ENCODE data around the gene PLEKHA1.

DNA sequence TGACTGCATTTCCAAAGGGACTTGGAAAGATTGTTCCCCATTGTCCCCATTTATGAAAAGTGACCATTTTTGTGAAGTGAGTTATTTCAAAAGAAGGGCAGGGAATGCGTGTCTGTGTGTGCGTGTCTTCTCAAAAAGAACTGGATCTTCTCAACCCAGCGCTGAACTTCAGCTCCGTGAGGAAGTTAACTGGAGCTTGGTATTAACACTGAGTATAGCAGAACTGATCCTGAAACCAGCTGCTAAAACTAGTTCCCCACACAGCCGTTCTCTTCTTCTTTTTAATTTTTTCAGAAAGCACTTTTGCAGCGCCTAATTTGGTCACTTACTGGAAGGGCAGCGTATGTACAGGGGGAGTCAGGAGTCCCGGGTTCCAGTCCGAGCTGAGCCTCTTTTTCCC, 45.8 kb upstream of the PLEKHA1 start:
- TF ChIP-seq CTCF (IDR thresholded peaks at IDR 0.05; ENCODE audit: extremely low read depth in 1 of 2, insufficient read depth in 1 of 2, low read depth in 1 of 2, low read length in 2 of 2) (no peak), POLR2AphosphoS5 (IDR thresholded peaks at IDR 0.05; ENCODE audit: insufficient read depth, low read depth, low read length) (no peak), POLR2A (IDR thresholded peaks at IDR 0.05; ENCODE audit: low read depth, low read length) (no peak), EZH2 (IDR thresholded peaks at IDR 0.05; ENCODE audit: borderline replicate concordance, low read depth, low read length, severe bottlenecking) (no peak), FOS (IDR thresholded peaks at IDR 0.05; ENCODE audit: borderline replicate concordance, insufficient read depth, low read length) (no peak), JUN (IDR thresholded peaks at IDR 0.05; ENCODE audit: borderline replicate concordance, insufficient read depth, insufficient read length, low read depth) (no peak), MYC (IDR thresholded peaks at IDR 0.05; ENCODE audit: low read depth, low read length) (no peak)
- TF ChIP-seq, protein P1, sequence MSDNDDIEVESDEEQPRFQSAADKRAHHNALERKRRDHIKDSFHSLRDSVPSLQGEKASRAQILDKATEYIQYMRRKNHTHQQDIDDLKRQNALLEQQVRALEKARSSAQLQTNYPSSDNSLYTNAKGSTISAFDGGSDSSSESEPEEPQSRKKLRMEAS (IDR thresholded peaks at IDR 0.05; ENCODE audit: insufficient read depth, insufficient read length), result no peak
